Fibroblast of villous mesenchyme (primary cell): ENCODE results near the gene SLC39A3. TPM values are rescaled to one million over a fixed set of nuclear protein-coding genes. Genes with fewer than 3 reads are reported as not detected.

ENCODE experiments used
- DNase-seq: peaks from one replicate; pipeline ENCODE4 v3.0.0-alpha.2; 2010; ENCODE audit warnings: low read depth
- H3K4me3 ChIP-seq: 2 replicates; pipeline ENCODE4 v1.5.1; 2011; ENCODE audit warnings: low read depth, mild to moderate bottlenecking, low read length
- total RNA-seq: library from RNA; depleted of rRNA; stranded (reverse); fragments of >200 nt; gene quantifications from 2 replicates; pipeline ENCODE4 v1.2.3, GENCODE V29; 2012
- TF ChIP-seq, protein P1 (sequence below): IDR thresholded peaks from 2 replicates; pipeline ENCODE4 v1.5.1; 2012; ENCODE audit warnings: low read depth, mild to moderate bottlenecking, low read length; ENCODE audit not compliant: insufficient read depth

Gene SLC39A3
- total RNA-seq, 1 donor, result 25.9 TPM

DNA sequence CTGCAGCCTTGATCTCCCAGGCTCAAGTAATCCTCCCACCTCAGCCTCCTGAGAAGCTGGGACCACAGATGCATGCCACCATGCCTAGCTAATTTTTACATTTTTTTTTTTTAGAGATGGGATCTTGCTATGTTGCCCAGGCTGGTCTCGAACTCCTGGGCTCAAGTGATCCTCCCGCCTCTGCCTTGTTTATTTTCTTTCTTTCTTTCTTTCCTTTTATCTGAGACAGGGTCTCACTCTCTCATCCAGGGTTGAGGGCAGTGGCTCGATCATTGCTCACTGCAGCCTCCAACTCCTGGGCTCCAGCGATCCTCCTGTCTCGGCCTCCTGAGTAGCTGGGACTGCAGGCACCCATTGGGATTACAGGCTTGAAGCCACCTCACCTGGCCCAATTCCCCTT lies 33.6 kb downstream of the SLC39A3 start:
- DNase-seq, result no peak
- no peak overlapping the region for H3K4me3 ChIP-seq
- TF ChIP-seq, protein P1, sequence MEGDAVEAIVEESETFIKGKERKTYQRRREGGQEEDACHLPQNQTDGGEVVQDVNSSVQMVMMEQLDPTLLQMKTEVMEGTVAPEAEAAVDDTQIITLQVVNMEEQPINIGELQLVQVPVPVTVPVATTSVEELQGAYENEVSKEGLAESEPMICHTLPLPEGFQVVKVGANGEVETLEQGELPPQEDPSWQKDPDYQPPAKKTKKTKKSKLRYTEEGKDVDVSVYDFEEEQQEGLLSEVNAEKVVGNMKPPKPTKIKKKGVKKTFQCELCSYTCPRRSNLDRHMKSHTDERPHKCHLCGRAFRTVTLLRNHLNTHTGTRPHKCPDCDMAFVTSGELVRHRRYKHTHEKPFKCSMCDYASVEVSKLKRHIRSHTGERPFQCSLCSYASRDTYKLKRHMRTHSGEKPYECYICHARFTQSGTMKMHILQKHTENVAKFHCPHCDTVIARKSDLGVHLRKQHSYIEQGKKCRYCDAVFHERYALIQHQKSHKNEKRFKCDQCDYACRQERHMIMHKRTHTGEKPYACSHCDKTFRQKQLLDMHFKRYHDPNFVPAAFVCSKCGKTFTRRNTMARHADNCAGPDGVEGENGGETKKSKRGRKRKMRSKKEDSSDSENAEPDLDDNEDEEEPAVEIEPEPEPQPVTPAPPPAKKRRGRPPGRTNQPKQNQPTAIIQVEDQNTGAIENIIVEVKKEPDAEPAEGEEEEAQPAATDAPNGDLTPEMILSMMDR, result no peak

DNA sequence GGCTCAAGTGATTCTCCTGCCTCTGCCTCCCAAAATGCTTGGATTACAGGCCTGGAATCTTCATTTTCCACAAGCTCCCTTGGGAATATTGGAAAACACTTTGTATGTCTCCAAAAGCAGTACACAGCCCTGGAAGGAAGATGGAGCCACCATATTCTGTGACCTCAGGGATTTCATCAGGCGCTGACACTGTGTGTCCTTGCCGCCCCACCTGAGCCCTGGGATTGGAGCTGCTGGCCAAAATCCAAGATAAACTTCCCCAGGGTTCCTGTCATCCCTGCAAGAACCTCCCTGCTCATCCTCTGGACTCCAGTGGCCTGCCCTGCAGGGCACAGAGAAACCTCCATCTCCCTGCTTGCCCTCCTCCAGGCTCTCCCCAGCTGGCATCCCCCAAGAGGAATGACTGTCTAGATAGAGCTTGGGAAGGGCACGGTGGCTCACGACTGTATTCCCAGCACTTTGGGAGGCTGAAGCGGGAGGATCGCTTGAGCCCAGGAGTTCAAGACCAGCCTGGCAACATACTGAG lies 36.1 kb downstream of the SLC39A3 start:
- H3K4me3 ChIP-seq, result no peak overlapping the region
- TF ChIP-seq, protein P1, result no peak
- DNase-seq, result no peak

DNA sequence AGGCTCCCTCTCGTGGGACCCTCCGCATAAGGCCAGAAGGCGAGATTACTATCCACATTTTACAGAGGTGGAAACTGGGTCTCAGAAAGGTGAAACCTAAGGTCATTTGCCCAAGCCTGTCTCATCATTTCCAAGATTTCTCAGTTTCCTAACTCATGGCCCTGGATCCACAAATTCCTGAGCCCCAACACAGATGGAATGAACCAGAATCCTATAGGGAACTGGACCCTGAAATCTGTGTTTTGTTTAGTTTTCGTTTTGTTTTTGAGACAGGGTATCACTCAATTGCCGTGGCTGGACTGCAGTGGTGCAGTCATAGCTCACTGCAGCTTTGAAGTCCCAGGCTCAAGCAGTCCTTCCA lies 36.8 kb downstream of the SLC39A3 start:
- no peak for DNase-seq
- TF ChIP-seq, protein P1, result no peak
- peak overlapping the region; percentile 29 for H3K4me3 ChIP-seq

DNA sequence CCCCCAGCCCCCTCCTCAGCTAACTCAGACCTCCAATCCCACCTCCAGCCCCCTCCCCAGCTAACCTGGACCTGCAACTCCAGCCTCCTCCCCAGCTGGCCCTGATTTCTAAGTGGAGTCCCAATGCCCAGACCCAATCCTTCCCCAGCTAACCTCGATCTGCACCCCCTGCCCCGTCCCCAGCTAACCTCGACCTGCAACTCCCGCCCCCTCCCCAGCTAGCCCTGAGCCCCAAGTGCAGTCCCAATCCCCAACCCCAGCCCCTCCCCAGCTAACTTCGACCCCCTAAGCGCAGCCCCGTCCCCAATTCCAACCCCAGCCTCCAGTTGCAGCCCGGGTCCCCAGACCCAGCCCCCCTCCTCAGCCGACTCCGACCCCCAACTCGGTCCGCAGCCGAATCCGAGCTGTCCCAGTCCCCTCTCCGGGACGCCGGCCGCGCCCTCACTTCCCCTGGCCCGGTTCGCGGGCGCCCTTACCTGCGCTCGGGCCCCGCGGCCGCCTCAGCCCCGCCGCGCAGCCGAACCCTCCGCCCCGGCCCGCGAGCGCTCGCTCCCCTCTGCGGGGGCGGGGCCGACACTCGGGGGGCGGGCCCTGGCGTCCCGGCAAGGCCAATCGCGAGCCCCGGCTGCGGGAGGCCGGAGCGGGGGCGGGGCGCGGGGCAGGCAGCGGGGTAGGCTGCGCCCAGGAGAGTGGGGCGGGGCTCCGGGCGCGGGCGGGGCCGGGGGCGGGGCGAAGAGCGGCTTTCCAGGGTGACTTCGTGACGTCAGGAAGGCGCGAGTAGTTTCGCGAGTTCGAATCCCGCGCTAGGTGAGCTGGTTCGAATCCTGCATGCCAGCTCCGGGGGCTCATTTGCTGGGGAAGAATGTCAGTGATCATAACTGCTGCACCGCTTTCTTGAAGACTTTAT lies 37.4 kb downstream of the SLC39A3 start, which contains the start of gene GNG7:
Gene GNG7 (minus strand): TSS at position 525 of the 907 bp plus-strand sequence. CDS start 182,006 bp downstream, outside the sequence.
- TF ChIP-seq, protein P1, result no peak
- peak within 1 kb of the TSS; percentile 57 for H3K4me3 ChIP-seq
- peak; percentile 80 for DNase-seq

DNA sequence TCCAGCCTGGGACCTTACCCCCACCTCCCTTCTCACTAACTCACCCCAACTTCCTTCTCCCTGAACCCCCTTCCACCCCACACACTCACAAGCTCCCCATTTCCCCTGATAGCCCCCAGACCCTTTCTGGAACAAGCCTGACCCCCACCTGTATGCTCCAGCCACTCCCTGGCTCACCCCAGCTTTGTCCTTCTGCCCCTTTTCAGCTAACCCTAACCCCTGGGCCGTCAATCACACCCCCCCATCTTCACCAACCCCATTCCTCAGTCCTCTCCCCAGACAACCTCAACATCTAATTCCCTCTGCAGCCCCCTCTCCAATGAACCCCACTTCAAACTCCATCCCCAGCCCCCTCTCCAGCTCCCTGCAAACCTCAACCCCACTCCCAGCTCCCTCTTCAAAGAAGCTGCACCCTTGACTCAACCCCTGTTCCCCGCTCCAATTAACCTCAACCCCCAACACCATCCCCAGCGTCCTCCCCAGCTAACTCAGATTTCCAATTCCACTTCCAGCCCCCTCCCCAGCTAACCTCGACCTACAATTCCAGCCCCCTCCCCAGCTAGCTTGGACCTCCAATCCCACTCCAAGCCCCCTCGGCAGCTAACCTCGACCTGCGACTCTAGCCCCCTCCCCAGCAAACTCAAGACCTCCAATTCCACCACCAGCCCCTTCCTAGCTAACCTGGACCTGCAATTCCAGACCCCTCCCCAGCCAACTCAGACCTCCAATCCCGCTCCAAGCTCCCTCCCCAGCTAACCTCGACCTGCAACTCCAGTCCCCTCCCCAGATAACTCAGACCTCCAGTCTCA lies 38.3 kb downstream of the SLC39A3 start:
- no peak for DNase-seq
- no peak overlapping the region for H3K4me3 ChIP-seq
- TF ChIP-seq, protein P1, result no peak

DNA sequence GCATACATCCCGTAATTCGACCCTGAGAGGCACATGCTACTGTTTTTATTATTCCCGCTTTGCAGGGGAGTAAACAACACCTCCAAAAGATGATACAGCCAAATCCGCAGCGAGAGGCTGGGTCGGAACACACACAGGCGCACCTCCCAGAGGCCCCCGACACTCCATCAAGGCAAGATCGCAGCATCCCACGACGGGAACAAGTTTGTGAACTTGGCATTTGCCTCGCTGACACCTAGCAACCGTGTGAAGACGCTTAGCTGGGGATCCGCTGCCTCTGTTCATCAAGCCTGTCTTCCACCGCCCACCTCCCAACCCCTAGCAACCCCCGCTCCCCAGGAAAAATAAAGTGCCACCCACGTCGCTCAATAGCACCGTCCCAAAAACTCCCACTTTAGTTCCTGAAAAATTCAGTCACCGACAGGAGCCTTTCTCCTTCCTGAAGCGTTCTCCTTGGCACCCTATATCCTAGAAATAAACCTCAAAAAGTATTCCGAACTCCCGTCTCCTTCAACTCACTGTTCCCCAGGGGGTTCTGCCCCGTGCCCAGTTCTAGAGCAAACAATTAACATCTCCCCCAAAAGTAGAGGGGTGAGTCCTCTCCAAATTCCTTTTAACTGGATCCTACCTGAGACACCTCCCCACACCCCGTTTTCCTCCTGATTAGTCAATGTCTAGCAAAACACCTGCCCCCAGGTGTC lies 39.0 kb downstream of the SLC39A3 start:
- TF ChIP-seq, protein P1, result no peak
- no peak for DNase-seq
- H3K4me3 ChIP-seq, result no peak overlapping the region
